PC-3 (cell line): ENCODE data around the gene KCNQ1. TPM values are rescaled to one million over a fixed set of nuclear protein-coding genes. Genes with fewer than 3 reads are reported as not detected.

Source experiments
- ATAC-seq: fragments of 200-7000 bp; cut with Tn5 transposase; 2 replicates; pipeline ENCODE4 v1.9.1; 2020; ENCODE audit warnings: mild to moderate bottlenecking, moderate library complexity
- BruUV-seq: library from RNA; stranded (reverse); fragments of 400-500 nt; replicated peaks from 2 replicates; lab custom pipeline; 2021; lab: Mats Ljungman, UMichigan
- CTCF ChIA-PET: fragments of 300-600 bp; sonication (Branson Sonifier 250); formaldehyde crosslinking; loops from one replicate; lab custom pipeline; 2022; ENCODE audit warnings: antibody characterized with exemption; lab: Charles Lee
- POLR2A ChIA-PET: fragments of 300-600 bp; sonication (Branson Sonifier 250); formaldehyde crosslinking; loops from one replicate; lab custom pipeline; 2022; ENCODE audit warnings: antibody characterized with exemption; ENCODE audit not compliant: unreplicated experiment; lab: Charles Lee
- DNase-seq: peaks from one replicate; pipeline ENCODE4 v3.0.0-alpha.2; 2015
- H2AFZ ChIP-seq: fragments of 300-600 bp; sonication (generic); 2 replicates; pipeline ENCODE4 v1.6.0; 2016; ENCODE audit warnings: antibody characterized with exemption, low read length
- H3F3A ChIP-seq: fragments of 300-600 bp; sonication (generic); one replicate; pipeline ENCODE4 v1.6.0; 2017; ENCODE audit warnings: antibody characterized with exemption, low read length, control low read depth, mild to moderate bottlenecking; ENCODE audit not compliant: unreplicated experiment
- H3K27ac ChIP-seq: fragments of 300-600 bp; sonication (generic); 2 replicates; pipeline ENCODE4 v1.5.1; 2016; ENCODE audit warnings: mild to moderate bottlenecking, low read length
- H3K27me3 ChIP-seq: fragments of 300-600 bp; sonication (generic); 2 replicates; pipeline ENCODE4 v1.6.1; 2016; ENCODE audit warnings: low read length, mixed read lengths
- H3K36me3 ChIP-seq: fragments of 300-600 bp; sonication (generic); 2 replicates; pipeline ENCODE4 v1.6.1; 2016; ENCODE audit warnings: low read depth, mixed run types, low read length, mixed read lengths
- H3K4me1 ChIP-seq: fragments of 300-600 bp; sonication (generic); 2 replicates; pipeline ENCODE4 v1.5.1; 2016; ENCODE audit warnings: low read length; ENCODE audit not compliant: insufficient read depth
- H3K4me2 ChIP-seq: fragments of 300-600 bp; sonication (generic); 2 replicates; pipeline ENCODE4 v1.6.0; 2016; ENCODE audit warnings: low read length
- H3K4me3 ChIP-seq: fragments of 300-600 bp; sonication (generic); 2 replicates; pipeline ENCODE4 v1.5.1; 2016; ENCODE audit warnings: mild to moderate bottlenecking, low read length, mixed read lengths
- H3K79me2 ChIP-seq: fragments of 300-600 bp; sonication (generic); 2 replicates; pipeline ENCODE4 v1.6.1; 2017; ENCODE audit warnings: low read length, mixed read lengths
- H3K9ac ChIP-seq: fragments of 300-600 bp; sonication (generic); 2 replicates; pipeline ENCODE4 v1.6.0; 2016; ENCODE audit warnings: mild to moderate bottlenecking, low read length
- H3K9me2 ChIP-seq: fragments of 300-600 bp; sonication (generic); replicated peaks from 2 replicates; pipeline ENCODE4 v1.6.1; 2016; ENCODE audit warnings: mixed run types, low read length, mixed read lengths
- H3K9me3 ChIP-seq: fragments of 300-600 bp; sonication (generic); 2 replicates; pipeline ENCODE4 v1.6.1; 2016; ENCODE audit warnings: low read length, mixed read lengths
- H4K20me1 ChIP-seq: fragments of 300-600 bp; sonication (generic); 2 replicates; pipeline ENCODE4 v1.6.1; 2016; ENCODE audit warnings: low read length, mixed read lengths
- CTCF ChIP-seq: fragments of 300-600 bp; sonication (generic); conservative IDR thresholded peaks from 2 replicates; pipeline ENCODE4 v1.5.1; 2017; ENCODE audit warnings: antibody characterized with exemption, low read depth, mild to moderate bottlenecking, low read length
- EZH2 ChIP-seq: fragments of 300-600 bp; sonication (generic); IDR thresholded peaks from one replicate; pipeline ENCODE4 v1.6.1; 2017; ENCODE audit warnings: antibody characterized with exemption, mild to moderate bottlenecking, low read length; ENCODE audit not compliant: unreplicated experiment
- EZH2phosphoT487 ChIP-seq: fragments of 300-600 bp; sonication (generic); IDR thresholded peaks from 2 replicates; pipeline ENCODE4 v1.6.1; 2018; ENCODE audit warnings: mild to moderate bottlenecking, antibody characterized with exemption, low read length, borderline replicate concordance
- intact Hi-C: fragments of 100-400 bp; cut with micrococcal nuclease; formaldehyde crosslinking; loops from 2 replicates; pipeline ENCODE4 v1.9.0; 2023
- total RNA-seq: library from RNA; depleted of rRNA; stranded (reverse); fragments of >200 nt; gene quantifications from 2 replicates; pipeline ENCODE4 v1.2.3, GENCODE V29; 2014

The KCNQ1 gene
- total RNA-seq, 1 experiment from 2014 or later, result 0.40 TPM

GRCh38 chr11:2792381-2793250 lies 347.8 kb downstream of the KCNQ1 start:
- TF ChIP-seq EZH2phosphoT487 (no peak), CTCF (no peak), EZH2 (no peak)
- no peak overlapping the region for H3K27ac ChIP-seq
- ATAC-seq (peak; percentile 46; the same call in 1 of the 2 replicates), DNase-seq (peak; percentile 35)
- H3K9me3 ChIP-seq, result no peaks in the 10 kb centered on the region
- no peak overlapping the region for H3K9ac ChIP-seq
- no peak overlapping the region for H3K4me2 ChIP-seq
- BruUV-seq, result no TSS peak
- intact Hi-C loops, result no loop called here
- H2AFZ ChIP-seq, result no peak overlapping the region
- H3K4me3 ChIP-seq, result no peak overlapping the region
- POLR2A ChIA-PET, result no interaction called here
- no peaks in the 10 kb centered on the region for H3K27me3 ChIP-seq
- H3K9me2 ChIP-seq, result no peaks in the 10 kb centered on the region
- no peaks in the 10 kb centered on the region for H4K20me1 ChIP-seq
- CTCF ChIA-PET, result no interaction called here
- no peaks in the 10 kb centered on the region for H3K4me1 ChIP-seq
- no peaks in the 10 kb centered on the region for H3K79me2 ChIP-seq
- H3K36me3 ChIP-seq, result no peaks in the 10 kb centered on the region
- H3F3A ChIP-seq, result no peaks in the 10 kb centered on the region

GRCh38 chr11:2793701-2794045 lies 348.9 kb downstream of the KCNQ1 start:
- no peaks in the 10 kb centered on the region for H4K20me1 ChIP-seq
- TF ChIP-seq EZH2phosphoT487 (no peak), EZH2 (no peak), CTCF (no peak)
- BruUV-seq, result no TSS peak
- intact Hi-C loops, result no loop called here
- H3K4me3 ChIP-seq, result no peak overlapping the region
- CTCF ChIA-PET, result no interaction called here
- H3F3A ChIP-seq, result no peaks in the 10 kb centered on the region
- DNase-seq (no peak), ATAC-seq (no peak)
- H3K27me3 ChIP-seq, result no peaks in the 10 kb centered on the region
- no peaks in the 10 kb centered on the region for H3K4me1 ChIP-seq
- no peak overlapping the region for H2AFZ ChIP-seq
- H3K27ac ChIP-seq, result no peak overlapping the region
- H3K9me2 ChIP-seq, result no peaks in the 10 kb centered on the region
- POLR2A ChIA-PET, result no interaction called here
- no peak overlapping the region for H3K4me2 ChIP-seq
- H3K9ac ChIP-seq, result no peak overlapping the region
- no peaks in the 10 kb centered on the region for H3K9me3 ChIP-seq
- no peaks in the 10 kb centered on the region for H3K79me2 ChIP-seq
- no peaks in the 10 kb centered on the region for H3K36me3 ChIP-seq
